Ishikawa (cell line): ENCODE data around the gene PNPLA7.
A peak's percentile ranks its signal among the peaks of the same experiment; 100 is the strongest.

ENCODE experiments used
- CEBPB ChIP-seq: IDR thresholded peaks from 2 replicates; pipeline ENCODE4 v1.6.1; 2012
- CREB1 ChIP-seq: IDR thresholded peaks from 2 replicates; pipeline ENCODE4 v1.6.1; 2012; ENCODE audit warnings: low read depth
- EGR1 ChIP-seq: IDR thresholded peaks from 2 replicates; pipeline ENCODE4 v1.6.1; 2012
- EP300 ChIP-seq: IDR thresholded peaks from 2 replicates; pipeline ENCODE4 v1.6.1; 2012; ENCODE audit warnings: borderline replicate concordance
- FOXM1 ChIP-seq: IDR thresholded peaks from 2 replicates; pipeline ENCODE4 v1.6.1; 2012; ENCODE audit warnings: low read depth, borderline replicate concordance
- MAX ChIP-seq: IDR thresholded peaks from 2 replicates; pipeline ENCODE4 v1.6.1; 2012
- NFIC ChIP-seq: IDR thresholded peaks from 2 replicates; pipeline ENCODE4 v1.6.1; 2012
- RAD21 ChIP-seq: IDR thresholded peaks from 2 replicates; pipeline ENCODE4 v1.6.1; 2012; ENCODE audit warnings: low read depth
- REST ChIP-seq: IDR thresholded peaks from 2 replicates; pipeline ENCODE4 v1.6.1; 2012; ENCODE audit warnings: low read depth, mild to moderate bottlenecking
- TAF1 ChIP-seq: IDR thresholded peaks from 2 replicates; pipeline ENCODE4 v1.6.1; 2012; ENCODE audit warnings: low read depth, mild to moderate bottlenecking
- TCF12 ChIP-seq: IDR thresholded peaks from 2 replicates; pipeline ENCODE4 v1.6.1; 2012; ENCODE audit warnings: low read depth
- TEAD4 ChIP-seq: IDR thresholded peaks from 2 replicates; pipeline ENCODE4 v1.6.1; 2012
- USF1 ChIP-seq: IDR thresholded peaks from 2 replicates; pipeline ENCODE4 v1.6.1; 2012
- YY1 ChIP-seq: IDR thresholded peaks from 2 replicates; pipeline ENCODE4 v1.6.1; 2012; ENCODE audit warnings: low read depth
- ZBTB7A ChIP-seq: IDR thresholded peaks from 2 replicates; pipeline ENCODE4 v1.6.1; 2012; ENCODE audit warnings: low read depth

The PNPLA7 gene

GRCh38 chr9:137429546-137429890 is 120.7 kb downstream of the PNPLA7 start:
- no peak for TF ChIP-seq ZBTB7A
- no peak for TF ChIP-seq CREB1
- no peak for TF ChIP-seq MAX
- no peak for TF ChIP-seq USF1
- no peak for TF ChIP-seq TCF12
- TF ChIP-seq NFIC, result no peak
- no peak for TF ChIP-seq CEBPB
- no peak for TF ChIP-seq EP300
- no peak for TF ChIP-seq TEAD4
- no peak for TF ChIP-seq YY1
- no peak for TF ChIP-seq FOXM1
- TF ChIP-seq REST, result no peak
- no peak for TF ChIP-seq RAD21
- no peak for TF ChIP-seq EGR1
- no peak for TF ChIP-seq TAF1

- TF ChIP-seq TEAD4 (0 out of 2 replicates have a peak, but pooled peaks have one; percentile 7), ZBTB7A (peak; percentile 56), NFIC (peak; percentile 89), RAD21 (no peak), USF1 (no peak), YY1 (peak; percentile 63), FOXM1 (no peak), MAX (no peak), REST (0 out of 2 replicates have a peak, but pooled peaks have one; percentile 9), TCF12 (peak; percentile 52; the same call in 1 of the 2 replicates)
These were observed 121.2 kb downstream of the PNPLA7 start for GRCh38 chr9:137428841-137429545.

GRCh38 chr9:137428311-137428630 is 121.9 kb downstream of the PNPLA7 start:
- TF ChIP-seq YY1, result no peak
- no peak for TF ChIP-seq CEBPB
- TF ChIP-seq REST, result no peak
- TF ChIP-seq TCF12, result no peak
- no peak for TF ChIP-seq RAD21
- TF ChIP-seq USF1, result no peak
- no peak for TF ChIP-seq MAX
- no peak for TF ChIP-seq NFIC
- TF ChIP-seq TAF1, result no peak
- no peak for TF ChIP-seq TEAD4
